Ishikawa (cell line): Measurements from ENCODE around the gene SPATA31C2.

ENCODE experiments used
- CREB1 ChIP-seq: IDR thresholded peaks from 2 replicates; pipeline ENCODE4 v1.6.1; 2012; ENCODE audit warnings: low read depth
- REST ChIP-seq: IDR thresholded peaks from 2 replicates; pipeline ENCODE4 v1.6.1; 2012; ENCODE audit warnings: low read depth, mild to moderate bottlenecking

DNA sequence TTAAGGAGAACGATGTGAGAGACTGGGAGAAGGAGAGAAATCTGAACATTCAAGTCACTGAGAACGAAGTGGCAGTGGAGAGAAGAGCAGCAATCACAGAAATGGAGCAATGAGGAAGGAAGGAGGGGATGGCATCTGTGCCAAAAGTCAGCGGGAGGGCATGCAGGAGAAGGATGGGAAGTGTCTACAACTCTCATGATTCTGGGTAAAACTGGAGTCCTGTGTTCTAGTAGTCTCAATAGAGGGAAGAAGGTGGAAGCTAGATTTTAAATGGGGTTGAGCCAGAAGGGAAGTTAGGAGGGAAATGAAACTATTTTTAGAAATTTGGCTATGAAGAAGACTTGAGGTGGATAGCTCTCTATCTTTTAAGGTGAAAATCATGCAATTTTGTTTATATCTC lies 39.1 kb upstream of the SPATA31C2 start:
- TF ChIP-seq REST (no peak), CREB1 (no peak)
